RPMI7951 (cell line): ENCODE data around the gene SUPT3H. TPM values are rescaled to one million over a fixed set of nuclear protein-coding genes. Genes with fewer than 3 reads are reported as not detected.
A peak's percentile ranks its signal among the peaks of the same experiment; 100 is the strongest.
"Not testable (repeated sequence)": the region's sequence is repeated elsewhere in the genome, so short reads cannot be mapped to it uniquely, and the experiment has no call there.

Experiments used
- DNase-seq: peaks from one replicate; pipeline ENCODE4 v3.0.0-alpha.2; 2012; ENCODE audit warnings: low read depth
- total RNA-seq: library from RNA; depleted of rRNA; stranded (reverse); fragments of >200 nt; shearing (Covaris generic); gene quantifications from 2 replicates; pipeline ENCODE4 v1.2.3, GENCODE V29; 2014

Gene SUPT3H
- total RNA-seq, 1 experiment from 2014 or later, result 7.7 TPM

DNA sequence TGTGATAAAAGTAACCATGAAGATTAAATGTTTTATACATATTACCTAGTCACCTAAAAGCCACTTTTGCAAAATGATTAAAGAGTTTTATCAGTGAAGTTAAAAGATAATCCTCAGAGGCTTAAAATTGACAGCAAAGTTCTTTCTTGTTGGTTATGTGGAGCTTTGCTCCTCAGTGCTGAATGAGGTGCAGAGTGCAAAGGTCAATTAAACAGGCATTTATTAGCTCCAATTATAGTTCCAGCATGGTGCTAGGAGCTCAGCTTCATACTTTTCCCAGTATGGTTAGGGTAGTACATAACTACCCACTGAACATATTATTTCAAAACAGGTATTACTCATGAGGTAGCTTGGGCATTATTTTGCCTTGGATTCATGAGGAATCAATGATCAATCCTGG is 463.6 kb downstream of the SUPT3H start:
- DNase-seq, result no peak

GRCh38 chr6:44906761-44907160 is 471.0 kb downstream of the SUPT3H start:
- no peak for DNase-seq

DNA sequence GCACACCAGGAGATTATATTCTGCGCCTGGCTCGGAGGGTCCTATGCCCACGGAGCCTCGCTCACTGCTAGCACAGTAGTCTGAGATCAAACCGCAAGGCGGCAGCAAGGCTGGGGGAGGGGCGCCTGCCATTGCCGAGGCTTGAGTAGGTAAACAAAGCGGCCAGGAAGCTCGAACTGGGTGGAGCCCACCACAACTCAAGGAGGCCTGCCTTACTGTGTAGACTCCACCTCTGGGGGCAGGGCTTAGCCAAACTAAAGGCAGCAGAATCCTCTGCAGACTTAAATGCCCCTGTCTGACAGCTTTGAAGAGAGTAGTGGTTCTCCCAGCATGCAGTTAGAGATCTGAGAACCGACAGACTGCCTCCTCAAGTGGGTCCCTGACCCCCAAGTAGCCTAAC is 477.4 kb downstream of the SUPT3H start:
- DNase-seq, result not testable (repeated sequence)

GRCh38 chr6:44898296-44898930 is 479.3 kb downstream of the SUPT3H start:
- peak; percentile 52 for DNase-seq

- no peak for DNase-seq
Observed at GRCh38 chr6:44897316-44897715, 480.4 kb downstream of the SUPT3H start.

DNA sequence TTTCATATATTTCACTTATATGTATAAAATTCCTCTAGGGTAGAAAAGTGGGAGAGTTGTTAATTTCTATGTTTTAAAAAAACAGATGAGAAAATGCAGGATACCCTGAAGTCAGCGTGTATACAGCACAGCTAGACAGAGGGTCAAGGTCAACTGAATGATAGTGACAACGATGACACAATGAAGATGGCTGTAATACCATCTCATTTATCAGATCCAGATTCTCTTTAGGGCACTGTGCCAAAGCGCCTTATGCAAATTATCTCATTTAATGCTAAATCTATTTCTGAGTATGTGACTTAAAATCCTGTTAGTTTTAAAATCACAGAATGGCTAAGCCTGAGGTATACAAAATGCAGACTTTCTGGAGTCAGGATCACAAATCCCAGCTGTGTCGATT is 481.0 kb downstream of the SUPT3H start:
- DNase-seq, result no peak

DNA sequence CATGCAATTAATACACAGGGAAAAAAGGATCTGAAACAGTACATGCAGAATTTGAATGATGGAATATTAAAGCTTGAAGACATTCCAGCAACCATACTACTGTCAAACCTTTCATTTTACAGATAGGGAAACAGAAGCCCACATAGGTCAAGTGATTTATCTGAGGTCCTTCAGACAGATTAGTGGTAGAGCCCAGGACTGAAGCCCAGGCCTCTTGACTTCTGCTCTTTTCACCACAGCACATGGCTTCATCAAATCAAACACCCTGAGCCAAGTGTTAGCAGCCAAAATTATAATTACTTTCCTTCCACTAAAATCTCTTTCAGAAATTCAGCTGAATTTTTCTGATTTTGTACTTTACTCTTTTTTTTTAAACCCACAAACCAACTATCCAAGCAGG is 485.2 kb downstream of the SUPT3H start:
- DNase-seq, result no peak

DNA sequence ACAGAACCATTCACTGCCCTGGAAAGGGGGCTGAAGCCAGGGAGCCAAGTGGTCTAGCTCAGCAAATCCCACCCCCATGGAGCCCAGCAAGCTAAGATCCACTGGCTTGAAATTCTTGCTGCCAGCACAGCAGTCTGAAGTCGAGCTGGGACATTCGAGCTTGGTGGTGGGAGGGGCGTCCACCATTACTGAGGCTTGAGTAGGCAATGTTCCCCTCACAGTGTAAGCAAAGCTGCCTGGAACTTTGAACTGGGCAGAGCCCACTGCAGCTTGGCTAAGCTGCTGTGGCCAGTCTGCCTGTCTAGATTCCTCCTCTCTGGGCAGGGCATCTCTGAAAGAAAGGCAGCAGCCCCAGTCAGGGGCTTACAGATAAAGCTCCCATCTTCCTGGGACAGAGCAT is 498.7 kb downstream of the SUPT3H start:
- DNase-seq, result not testable (repeated sequence)

DNA sequence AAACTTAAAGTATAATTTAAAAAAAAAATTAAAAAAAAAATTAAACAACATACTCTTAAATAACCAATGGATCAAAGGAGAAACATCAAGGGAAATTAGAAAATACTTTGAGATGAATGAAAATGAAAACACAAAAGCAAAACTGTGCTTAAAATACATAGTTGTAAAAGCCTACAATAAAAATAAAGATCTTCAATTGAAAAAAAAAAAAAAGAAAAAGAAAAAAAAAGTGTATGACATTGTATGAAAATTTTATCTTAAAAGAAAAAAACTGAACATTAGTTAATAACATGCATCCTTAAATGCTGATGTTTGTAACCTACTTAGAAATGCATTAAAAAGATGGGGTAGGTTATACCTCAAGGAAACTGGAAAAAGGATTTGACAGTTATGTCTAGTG is 501.1 kb downstream of the SUPT3H start:
- DNase-seq, result not testable (repeated sequence)

GRCh38 chr6:44869321-44869897 is 508.3 kb downstream of the SUPT3H start:
- no peak for DNase-seq

GRCh38 chr6:44868910-44869309 is 508.8 kb downstream of the SUPT3H start:
- DNase-seq, result no peak

- no peak for DNase-seq
Observed at GRCh38 chr6:44868335-44868668, 509.4 kb downstream of the SUPT3H start.

DNA sequence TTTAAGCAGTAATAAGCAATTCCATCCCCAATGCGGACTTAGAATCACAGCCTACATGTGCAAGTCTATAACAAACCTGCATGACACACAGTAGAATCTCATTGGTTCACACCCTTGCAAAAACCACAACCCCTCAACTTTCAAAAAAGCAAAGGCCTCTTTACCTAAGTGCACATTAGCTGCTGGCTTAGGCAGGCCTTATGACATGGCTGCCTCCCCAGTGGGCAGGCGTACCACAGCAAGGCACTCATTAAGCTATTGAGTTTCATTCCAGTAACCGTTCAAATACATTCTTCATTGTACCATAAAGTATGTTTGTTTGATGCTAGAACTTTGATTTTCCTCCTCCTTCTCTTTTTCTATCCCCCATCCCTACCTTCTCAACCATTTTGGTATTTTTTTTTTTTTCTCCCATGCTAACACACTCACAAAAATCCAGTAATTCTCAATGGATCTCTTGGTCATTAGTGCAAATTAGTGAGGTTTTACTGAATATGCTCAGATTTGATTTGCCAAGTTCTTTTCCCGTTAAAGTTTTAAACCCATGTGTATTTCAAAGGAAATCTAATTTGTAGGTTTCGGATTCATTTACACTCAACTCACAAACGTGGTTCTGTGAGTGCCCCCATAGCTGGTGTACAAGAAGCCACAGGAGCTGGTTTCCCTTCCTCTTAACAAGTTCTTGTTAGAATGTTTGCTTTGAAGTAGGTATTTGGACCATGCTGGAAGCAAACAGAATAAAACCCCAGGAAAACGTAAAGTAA is 510.0 kb downstream of the SUPT3H start:
- no peak for DNase-seq

- DNase-seq, result not testable (repeated sequence)
Observed at GRCh38 chr6:44865184-44865583, 512.5 kb downstream of the SUPT3H start.

GRCh38 chr6:44859901-44860410 is 517.8 kb downstream of the SUPT3H start:
- peak; percentile 34 for DNase-seq

DNA sequence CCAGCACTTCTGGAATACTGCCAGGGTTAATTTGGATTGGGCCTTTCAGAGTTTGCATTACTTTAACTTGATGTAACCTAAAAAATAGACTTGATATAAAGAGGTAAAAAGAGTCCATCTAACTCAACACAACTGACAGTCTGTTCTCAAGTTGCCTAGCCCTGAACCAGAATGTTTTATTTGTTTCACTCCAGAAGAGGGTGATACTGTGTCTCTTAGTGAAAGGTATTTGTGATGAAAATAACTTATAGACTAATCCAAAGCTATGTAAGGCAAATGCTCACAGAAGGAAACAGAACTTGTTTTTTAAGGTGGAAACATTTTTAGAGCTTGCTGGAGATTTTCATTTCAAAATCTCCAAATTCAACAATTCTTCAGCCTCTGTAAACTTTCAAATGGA is 518.7 kb downstream of the SUPT3H start:
- peak; percentile 18 for DNase-seq

DNA sequence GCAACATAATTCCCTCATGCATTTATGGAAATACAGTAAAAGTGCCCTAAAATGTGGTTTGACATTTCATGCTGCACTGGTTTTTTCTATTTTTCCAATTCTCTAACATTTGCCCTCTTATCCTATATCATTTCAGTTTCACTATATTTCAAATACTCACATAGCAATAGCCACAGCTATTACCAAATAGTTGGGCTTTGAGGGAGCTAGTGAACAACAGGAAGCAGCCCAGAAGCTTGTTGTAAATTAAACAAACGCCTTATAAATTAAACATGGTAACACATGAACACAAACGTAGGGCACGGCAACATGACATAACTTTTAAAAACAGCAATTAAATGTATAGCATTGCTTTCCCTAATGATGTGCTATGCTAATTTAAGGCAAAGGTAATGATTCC is 521.3 kb downstream of the SUPT3H start:
- no peak for DNase-seq

- DNase-seq, result peak; percentile 64
Observed at GRCh38 chr6:44855562-44856411, 521.9 kb downstream of the SUPT3H start.

- DNase-seq, result no peak
Observed at GRCh38 chr6:44854712-44855443, 522.9 kb downstream of the SUPT3H start.

- DNase-seq, result no peak
Observed at GRCh38 chr6:44851176-44851575, 526.6 kb downstream of the SUPT3H start.

- no peak for DNase-seq
Observed at GRCh38 chr6:44850312-44850711, 527.4 kb downstream of the SUPT3H start.
